Right lobe of liver (tissue), 4 donors: ENCODE data around the gene TRNAU1AP.

ENCODE experiments used
- POLR2A ChIP-seq: fragments of 450-650 bp; IDR thresholded peaks from one replicate; pipeline ENCODE4 v1.6.1; 2017; ENCODE audit warnings: antibody characterized with exemption, mild to moderate bottlenecking
- TF ChIP-seq, protein P1 (sequence below), 4 donors: fragments of 200-600 bp in 3 of 4; fragments of 450-650 bp in 1 of 4; IDR thresholded peaks; one replicate each; pipeline versions ENCODE4 v1.5.1 to v1.8.0; 2016 to 2022; ENCODE audit warnings: antibody characterized with exemption in 4 of 4, mild to moderate bottlenecking in 2 of 4
- donor health status: DM: no; HTN: no; CAD: no.
- donor health status: DM: no; HTN: no; CAD: no.
- donor health status: DM: no; HTN: yes; CAD: no.

DNA sequence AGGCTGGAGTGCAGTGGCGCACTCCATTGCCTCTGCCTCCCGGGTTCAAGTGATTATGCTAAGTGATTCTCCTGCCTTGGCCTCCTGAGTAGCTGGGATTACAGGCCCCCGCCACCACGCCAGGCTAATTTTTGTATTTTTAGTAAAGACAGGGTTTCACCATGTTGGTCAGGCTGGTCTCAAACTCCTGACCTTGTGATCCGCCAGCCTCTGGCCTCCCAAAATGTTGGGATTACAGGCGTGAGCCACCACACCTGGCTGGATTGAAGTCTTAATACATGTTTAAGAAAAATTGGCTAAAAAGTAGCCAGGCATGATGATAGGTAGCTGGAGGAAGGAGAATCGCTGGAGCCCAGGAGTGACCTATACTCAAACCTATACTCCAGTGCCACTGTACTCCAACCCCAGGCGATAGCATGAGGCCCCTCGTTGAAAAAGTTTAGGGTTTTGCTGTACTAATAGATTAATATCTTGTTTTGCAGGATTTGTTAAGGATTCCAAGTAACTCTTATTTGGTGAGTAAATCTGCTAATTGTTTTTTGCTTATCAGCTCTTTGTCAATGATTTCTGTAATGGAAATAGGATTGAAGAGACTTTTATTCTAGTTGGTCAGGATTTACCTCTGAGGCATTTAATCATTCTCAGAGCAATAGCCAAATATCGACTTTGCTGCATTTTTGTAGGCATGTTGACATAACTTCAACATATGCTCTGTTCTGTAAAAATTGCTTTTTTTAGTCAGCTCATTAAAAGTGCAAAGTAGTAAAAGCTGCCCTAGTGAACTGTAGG is 45.0 kb upstream of the TRNAU1AP start:
- no peak for TF ChIP-seq POLR2A
- TF ChIP-seq, protein P1, sequence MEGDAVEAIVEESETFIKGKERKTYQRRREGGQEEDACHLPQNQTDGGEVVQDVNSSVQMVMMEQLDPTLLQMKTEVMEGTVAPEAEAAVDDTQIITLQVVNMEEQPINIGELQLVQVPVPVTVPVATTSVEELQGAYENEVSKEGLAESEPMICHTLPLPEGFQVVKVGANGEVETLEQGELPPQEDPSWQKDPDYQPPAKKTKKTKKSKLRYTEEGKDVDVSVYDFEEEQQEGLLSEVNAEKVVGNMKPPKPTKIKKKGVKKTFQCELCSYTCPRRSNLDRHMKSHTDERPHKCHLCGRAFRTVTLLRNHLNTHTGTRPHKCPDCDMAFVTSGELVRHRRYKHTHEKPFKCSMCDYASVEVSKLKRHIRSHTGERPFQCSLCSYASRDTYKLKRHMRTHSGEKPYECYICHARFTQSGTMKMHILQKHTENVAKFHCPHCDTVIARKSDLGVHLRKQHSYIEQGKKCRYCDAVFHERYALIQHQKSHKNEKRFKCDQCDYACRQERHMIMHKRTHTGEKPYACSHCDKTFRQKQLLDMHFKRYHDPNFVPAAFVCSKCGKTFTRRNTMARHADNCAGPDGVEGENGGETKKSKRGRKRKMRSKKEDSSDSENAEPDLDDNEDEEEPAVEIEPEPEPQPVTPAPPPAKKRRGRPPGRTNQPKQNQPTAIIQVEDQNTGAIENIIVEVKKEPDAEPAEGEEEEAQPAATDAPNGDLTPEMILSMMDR (IDR thresholded peaks at IDR 0.05): no peak
